Measurements from ENCODE around the gene ABCB1. TPM values are rescaled to one million over a fixed set of nuclear protein-coding genes. Genes with fewer than 3 reads are reported as not detected.

The ABCB1 gene
- polyA plus RNA-seq, 1 donor (not counting 4 experiments of a cell fraction or from before 2014, with no cell fraction given), result 0.13 TPM

DNA sequence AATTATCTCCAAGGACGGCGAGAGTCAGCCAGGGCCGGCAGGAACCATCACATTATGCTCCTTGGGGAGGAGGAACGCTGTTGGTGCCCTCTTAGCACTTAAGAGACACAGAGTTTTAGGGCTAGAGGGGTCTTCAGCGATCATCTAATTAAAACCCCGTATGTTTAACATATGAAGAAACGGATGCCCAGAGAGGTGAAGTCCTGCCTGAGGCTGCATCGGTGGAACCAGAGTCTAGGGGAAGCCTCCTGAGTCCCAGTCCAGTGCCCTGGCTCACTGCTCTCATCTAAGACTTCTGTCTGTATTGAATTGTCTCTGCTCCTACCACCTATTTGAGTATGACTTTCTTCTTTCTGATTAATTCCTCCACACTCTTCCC, 124.5 kb downstream of the ABCB1 start:
- no peak for FAIRE-seq
- H3K9ac ChIP-seq (ENCODE audit: control insufficient read depth, extremely low read depth, insufficient read depth, low read length), result no peak overlapping the region
- no peak overlapping the region for H2AFZ ChIP-seq (ENCODE audit: control insufficient read depth, low read length)

GRCh38 chr7:87475359-87476178, 125.1 kb downstream of the ABCB1 start, which contains the start of gene ABCB4:
ABCB4 (minus strand) TSS chr7:87475680; CDS start chr7:87475465, 215 bp downstream.
- no peaks in the 10 kb centered on the region for H3K79me2 ChIP-seq (ENCODE audit: control insufficient read depth, insufficient read depth, low read length)
- H3K4me1 ChIP-seq (ENCODE audit: control insufficient read depth, extremely low read depth, insufficient read depth, low read length), result no peaks in the 10 kb centered on the region
- no peak within 1 kb of the TSS for H2AFZ ChIP-seq (ENCODE audit: control insufficient read depth, low read length)
- no peak within 1 kb of the TSS for H3K27ac ChIP-seq (ENCODE audit: control insufficient read depth, insufficient read depth, low read length)
- TF ChIP-seq, protein P1, sequence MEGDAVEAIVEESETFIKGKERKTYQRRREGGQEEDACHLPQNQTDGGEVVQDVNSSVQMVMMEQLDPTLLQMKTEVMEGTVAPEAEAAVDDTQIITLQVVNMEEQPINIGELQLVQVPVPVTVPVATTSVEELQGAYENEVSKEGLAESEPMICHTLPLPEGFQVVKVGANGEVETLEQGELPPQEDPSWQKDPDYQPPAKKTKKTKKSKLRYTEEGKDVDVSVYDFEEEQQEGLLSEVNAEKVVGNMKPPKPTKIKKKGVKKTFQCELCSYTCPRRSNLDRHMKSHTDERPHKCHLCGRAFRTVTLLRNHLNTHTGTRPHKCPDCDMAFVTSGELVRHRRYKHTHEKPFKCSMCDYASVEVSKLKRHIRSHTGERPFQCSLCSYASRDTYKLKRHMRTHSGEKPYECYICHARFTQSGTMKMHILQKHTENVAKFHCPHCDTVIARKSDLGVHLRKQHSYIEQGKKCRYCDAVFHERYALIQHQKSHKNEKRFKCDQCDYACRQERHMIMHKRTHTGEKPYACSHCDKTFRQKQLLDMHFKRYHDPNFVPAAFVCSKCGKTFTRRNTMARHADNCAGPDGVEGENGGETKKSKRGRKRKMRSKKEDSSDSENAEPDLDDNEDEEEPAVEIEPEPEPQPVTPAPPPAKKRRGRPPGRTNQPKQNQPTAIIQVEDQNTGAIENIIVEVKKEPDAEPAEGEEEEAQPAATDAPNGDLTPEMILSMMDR (optimal IDR thresholded peaks at IDR 0.05 in 1 of 3, IDR thresholded peaks at IDR 0.05 in 1 of 3, conservative IDR thresholded peaks at IDR 0.05 in 1 of 3; ENCODE audit: extremely low read depth in 1 of 3, insufficient read depth in 2 of 3, low read length in 3 of 3), result no peak
- peak; percentile 43 for TF ChIP-seq EZH2 (IDR thresholded peaks at IDR 0.05; ENCODE audit: low read length)
- dilution Hi-C loops (cut with MboI; ENCODE audit: extremely low pct_ligation_motif_present, low sequenced_read_pairs), result no loop called here
- H3K9me1 ChIP-seq (ENCODE audit: control insufficient read depth, extremely low read depth, insufficient read depth, low read length), result no peaks in the 10 kb centered on the region
- H3K36me3 ChIP-seq (ENCODE audit: control insufficient read depth in 2 of 2, extremely low read depth in 1 of 2, insufficient read depth in 2 of 2, low read length in 2 of 2), result no peaks in the 10 kb centered on the region
- H3K4me3 ChIP-seq (ENCODE audit: control insufficient read depth in 2 of 3, extremely low read depth in 1 of 3, insufficient read depth in 2 of 3, low read depth in 1 of 3, low read length in 3 of 3), result no peak within 1 kb of the TSS
- H3K9me3 ChIP-seq (ENCODE audit: control insufficient read depth, low read depth, low read length), result no peaks in the 10 kb centered on the region
- no peak for FAIRE-seq
- H4K20me1 ChIP-seq (ENCODE audit: control insufficient read depth, extremely low read depth, insufficient read depth, low read length), result no peaks in the 10 kb centered on the region
- H3K9ac ChIP-seq (ENCODE audit: control insufficient read depth, extremely low read depth, insufficient read depth, low read length), result no peak within 1 kb of the TSS
- no peak for DNase-seq (ENCODE audit: low read depth, low spot score)
- H3K4me2 ChIP-seq (ENCODE audit: control insufficient read depth, extremely low read depth, insufficient read depth, low read depth, low read length), result no peak within 1 kb of the TSS
- peaks cover 23% of the 10 kb centered on the region for H3K27me3 ChIP-seq (ENCODE audit: control insufficient read depth, extremely low read depth, insufficient read depth, low read length)

More for the DNA sequence above, 124.5 kb downstream of the ABCB1 start:
- no peak overlapping the region for H3K4me3 ChIP-seq (ENCODE audit: control insufficient read depth in 2 of 3, extremely low read depth in 1 of 3, insufficient read depth in 2 of 3, low read depth in 1 of 3, low read length in 3 of 3)
- no peak for TF ChIP-seq EZH2 (IDR thresholded peaks at IDR 0.05; ENCODE audit: low read length)
- TF ChIP-seq, protein P1 (optimal IDR thresholded peaks at IDR 0.05 in 1 of 3, IDR thresholded peaks at IDR 0.05 in 1 of 3, conservative IDR thresholded peaks at IDR 0.05 in 1 of 3; ENCODE audit: extremely low read depth in 1 of 3, insufficient read depth in 2 of 3, low read length in 3 of 3), result no peak
- H3K27ac ChIP-seq (ENCODE audit: control insufficient read depth, insufficient read depth, low read length), result no peak overlapping the region
- no peaks in the 10 kb centered on the region for H3K9me3 ChIP-seq (ENCODE audit: control insufficient read depth, low read depth, low read length)
- dilution Hi-C loops (cut with MboI; ENCODE audit: extremely low pct_ligation_motif_present, low sequenced_read_pairs), result no loop called here
- no peaks in the 10 kb centered on the region for H4K20me1 ChIP-seq (ENCODE audit: control insufficient read depth, extremely low read depth, insufficient read depth, low read length)
- no peaks in the 10 kb centered on the region for H3K36me3 ChIP-seq (ENCODE audit: control insufficient read depth in 2 of 2, extremely low read depth in 1 of 2, insufficient read depth in 2 of 2, low read length in 2 of 2)
- no peak overlapping the region for H3K4me2 ChIP-seq (ENCODE audit: control insufficient read depth, extremely low read depth, insufficient read depth, low read depth, low read length)
- DNase-seq (ENCODE audit: low read depth, low spot score), result no peak
- H3K9me1 ChIP-seq (ENCODE audit: control insufficient read depth, extremely low read depth, insufficient read depth, low read length), result no peaks in the 10 kb centered on the region
- no peaks in the 10 kb centered on the region for H3K79me2 ChIP-seq (ENCODE audit: control insufficient read depth, insufficient read depth, low read length)
- H3K4me1 ChIP-seq (ENCODE audit: control insufficient read depth, extremely low read depth, insufficient read depth, low read length), result no peaks in the 10 kb centered on the region
- H3K27me3 ChIP-seq (ENCODE audit: control insufficient read depth, extremely low read depth, insufficient read depth, low read length), result peaks cover 23% of the 10 kb centered on the region

All from keratinocyte (primary cell).